NCI-H774 (cell line): ENCODE data around the gene TTLL5.
A peak's percentile ranks its signal among the peaks of the same experiment; 100 is the strongest.

ENCODE experiments used
- DNase-seq: peaks from one replicate; lab custom pipeline; 2025; lab: John Stamatoyannopoulos, UW

The TTLL5 gene, protein sequence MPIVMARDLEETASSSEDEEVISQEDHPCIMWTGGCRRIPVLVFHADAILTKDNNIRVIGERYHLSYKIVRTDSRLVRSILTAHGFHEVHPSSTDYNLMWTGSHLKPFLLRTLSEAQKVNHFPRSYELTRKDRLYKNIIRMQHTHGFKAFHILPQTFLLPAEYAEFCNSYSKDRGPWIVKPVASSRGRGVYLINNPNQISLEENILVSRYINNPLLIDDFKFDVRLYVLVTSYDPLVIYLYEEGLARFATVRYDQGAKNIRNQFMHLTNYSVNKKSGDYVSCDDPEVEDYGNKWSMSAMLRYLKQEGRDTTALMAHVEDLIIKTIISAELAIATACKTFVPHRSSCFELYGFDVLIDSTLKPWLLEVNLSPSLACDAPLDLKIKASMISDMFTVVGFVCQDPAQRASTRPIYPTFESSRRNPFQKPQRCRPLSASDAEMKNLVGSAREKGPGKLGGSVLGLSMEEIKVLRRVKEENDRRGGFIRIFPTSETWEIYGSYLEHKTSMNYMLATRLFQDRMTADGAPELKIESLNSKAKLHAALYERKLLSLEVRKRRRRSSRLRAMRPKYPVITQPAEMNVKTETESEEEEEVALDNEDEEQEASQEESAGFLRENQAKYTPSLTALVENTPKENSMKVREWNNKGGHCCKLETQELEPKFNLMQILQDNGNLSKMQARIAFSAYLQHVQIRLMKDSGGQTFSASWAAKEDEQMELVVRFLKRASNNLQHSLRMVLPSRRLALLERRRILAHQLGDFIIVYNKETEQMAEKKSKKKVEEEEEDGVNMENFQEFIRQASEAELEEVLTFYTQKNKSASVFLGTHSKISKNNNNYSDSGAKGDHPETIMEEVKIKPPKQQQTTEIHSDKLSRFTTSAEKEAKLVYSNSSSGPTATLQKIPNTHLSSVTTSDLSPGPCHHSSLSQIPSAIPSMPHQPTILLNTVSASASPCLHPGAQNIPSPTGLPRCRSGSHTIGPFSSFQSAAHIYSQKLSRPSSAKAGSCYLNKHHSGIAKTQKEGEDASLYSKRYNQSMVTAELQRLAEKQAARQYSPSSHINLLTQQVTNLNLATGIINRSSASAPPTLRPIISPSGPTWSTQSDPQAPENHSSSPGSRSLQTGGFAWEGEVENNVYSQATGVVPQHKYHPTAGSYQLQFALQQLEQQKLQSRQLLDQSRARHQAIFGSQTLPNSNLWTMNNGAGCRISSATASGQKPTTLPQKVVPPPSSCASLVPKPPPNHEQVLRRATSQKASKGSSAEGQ (N-terminal part only)

GRCh38 chr14:75660630-75661498 lies at the start of gene TTLL5, which contains the start of gene ERG28:
Gene TTLL5 (plus strand): TSS chr14:75661246. CDS start chr14:75663150, 1,904 bp downstream.
Gene ERG28 (minus strand): TSS chr14:75660876. CDS start chr14:75657502, 3,374 bp downstream.
- DNase-seq = peak; percentile 97

DNA sequence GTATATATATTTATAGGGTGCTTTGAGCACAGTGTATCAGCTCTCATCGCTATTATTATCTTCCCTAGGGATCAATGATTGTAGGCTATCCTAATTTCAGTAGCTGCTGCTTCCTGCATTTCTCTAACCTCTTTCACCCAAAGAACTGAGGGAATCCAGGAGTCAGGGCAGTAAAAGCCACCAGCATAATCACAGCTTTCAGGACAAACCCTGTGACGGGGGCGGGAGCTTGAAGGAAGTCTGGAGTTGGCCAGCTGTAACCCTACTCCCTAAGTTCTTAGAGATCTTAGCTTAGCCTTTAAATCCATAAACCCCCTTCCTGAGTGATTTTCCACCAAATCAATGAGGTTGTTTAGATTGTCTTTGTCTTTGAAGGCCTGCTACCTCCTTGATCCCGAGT lies 48.9 kb upstream of the TTLL5 start:
- DNase-seq = no peak

DNA sequence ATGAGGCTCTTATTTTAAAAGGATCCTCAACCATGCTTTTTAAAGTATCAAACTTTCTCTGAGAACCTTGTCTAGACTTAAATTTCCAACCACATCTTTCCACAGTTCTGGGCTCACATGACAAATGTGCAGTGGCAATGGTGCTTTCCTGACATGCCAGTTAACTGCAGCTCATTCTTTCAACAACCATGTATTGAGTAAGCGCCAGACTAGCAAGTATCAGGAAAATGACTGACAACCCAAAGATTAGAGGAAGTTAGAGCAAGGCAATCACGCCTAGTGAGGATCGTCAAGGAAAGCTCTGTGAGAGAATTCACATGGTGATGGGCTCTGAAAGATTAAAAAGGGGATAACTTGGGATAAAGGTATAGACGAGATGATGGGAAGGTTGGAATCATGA lies 46.9 kb upstream of the TTLL5 start:
- no peak for DNase-seq

DNA sequence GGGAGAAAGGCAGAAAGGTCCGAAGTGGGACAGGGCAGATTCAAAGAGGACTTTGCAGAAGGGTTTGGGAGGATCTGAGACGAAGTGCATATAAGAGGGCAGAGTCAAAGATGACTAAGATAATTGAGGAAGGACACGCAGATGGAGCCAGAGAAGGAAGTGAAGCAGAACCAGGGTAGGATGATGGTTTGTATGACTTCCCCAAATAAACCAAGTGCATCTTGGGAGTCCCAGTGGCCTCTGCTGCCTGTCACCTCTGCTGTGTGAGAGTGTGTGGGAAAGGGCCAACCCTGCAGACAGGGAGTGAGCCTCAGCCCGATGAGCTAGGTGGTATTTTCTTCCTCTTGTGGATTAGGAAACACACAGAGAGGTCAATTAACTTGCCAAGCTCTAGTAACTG lies 45.8 kb upstream of the TTLL5 start:
- no peak for DNase-seq

- no peak for DNase-seq
Measured at GRCh38 chr14:75619548-75619947, 41.5 kb upstream of the TTLL5 start.

DNA sequence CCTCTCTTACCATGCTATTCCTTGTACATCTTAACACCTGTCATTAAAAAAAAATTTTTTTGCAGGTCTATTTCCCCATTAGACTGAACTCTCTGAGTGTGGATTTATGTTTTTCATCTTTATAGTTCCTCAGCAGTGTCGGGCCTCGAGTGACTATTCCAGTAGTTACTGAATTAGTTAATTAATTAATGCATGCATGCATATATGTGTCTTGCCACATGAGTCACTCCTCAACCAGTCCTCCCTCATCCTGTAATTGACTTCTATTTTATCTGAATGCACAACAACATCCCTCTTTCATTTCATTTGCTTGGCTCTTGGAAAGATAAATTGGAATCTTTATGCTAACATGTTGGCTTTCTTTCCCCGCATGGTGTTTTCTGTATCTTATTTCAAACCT lies 36.0 kb upstream of the TTLL5 start:
- DNase-seq = no peak

DNA sequence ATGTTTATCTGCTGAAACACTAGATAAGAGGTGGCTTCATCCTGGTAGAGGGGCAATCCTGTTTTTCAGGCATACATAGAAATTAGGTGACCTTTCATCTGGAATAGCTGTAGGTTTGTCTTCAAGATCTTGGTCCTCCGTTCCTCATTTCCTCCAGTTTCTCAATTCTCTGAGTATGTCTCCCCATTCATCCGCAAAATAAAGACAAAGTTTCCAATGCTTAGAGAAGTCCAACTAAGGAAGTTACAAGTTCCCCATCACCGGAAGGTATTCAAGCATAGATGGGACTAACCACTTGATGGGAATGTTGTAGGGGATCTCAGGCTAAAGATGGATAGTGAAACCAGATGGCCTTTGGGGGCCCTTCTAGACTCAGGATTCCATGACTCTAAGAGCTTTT lies 34.6 kb upstream of the TTLL5 start:
- no peak for DNase-seq

- DNase-seq = no peak
Measured at GRCh38 chr14:75626863-75627262, 34.2 kb upstream of the TTLL5 start.

- DNase-seq = no peak
Measured at GRCh38 chr14:75627406-75627805, 33.6 kb upstream of the TTLL5 start.

GRCh38 chr14:75628816-75629215 lies 32.2 kb upstream of the TTLL5 start:
- DNase-seq = no peak

- DNase-seq = no peak
Measured at GRCh38 chr14:75630695-75631452, 30.2 kb upstream of the TTLL5 start.

- no peak for DNase-seq
Measured at GRCh38 chr14:75631453-75631831, 29.6 kb upstream of the TTLL5 start.

- DNase-seq = no peak
Measured at GRCh38 chr14:75634848-75635247, 26.2 kb upstream of the TTLL5 start.

DNA sequence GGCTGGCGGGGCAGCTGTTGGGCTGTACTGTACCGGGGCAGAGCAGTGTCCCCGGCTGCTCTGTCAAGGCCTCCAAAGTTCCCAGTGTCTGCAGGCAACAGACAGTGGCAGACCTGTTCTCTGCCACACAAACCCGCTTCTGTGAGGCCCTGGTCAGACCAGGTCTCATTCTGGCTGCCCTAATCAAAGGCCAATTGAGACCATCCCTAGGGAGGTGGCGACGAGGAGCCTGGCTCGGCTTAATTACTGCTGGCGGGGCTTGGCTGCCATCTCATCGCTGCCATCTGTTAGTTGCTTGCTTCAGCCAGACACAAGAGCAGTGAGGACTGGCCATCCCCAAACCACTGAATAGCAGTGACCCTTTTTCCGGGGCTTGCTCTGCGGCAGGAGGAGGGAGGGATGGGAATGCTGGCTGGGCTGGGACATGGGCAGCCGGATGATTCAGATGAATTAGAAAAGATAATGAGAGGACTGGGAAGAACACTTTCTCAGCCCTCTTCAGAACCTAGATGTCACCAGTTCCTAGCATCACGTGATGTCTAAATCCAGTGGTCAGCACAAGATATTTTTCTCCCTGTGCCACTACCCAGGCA lies 24.9 kb upstream of the TTLL5 start:
- no peak for DNase-seq

DNA sequence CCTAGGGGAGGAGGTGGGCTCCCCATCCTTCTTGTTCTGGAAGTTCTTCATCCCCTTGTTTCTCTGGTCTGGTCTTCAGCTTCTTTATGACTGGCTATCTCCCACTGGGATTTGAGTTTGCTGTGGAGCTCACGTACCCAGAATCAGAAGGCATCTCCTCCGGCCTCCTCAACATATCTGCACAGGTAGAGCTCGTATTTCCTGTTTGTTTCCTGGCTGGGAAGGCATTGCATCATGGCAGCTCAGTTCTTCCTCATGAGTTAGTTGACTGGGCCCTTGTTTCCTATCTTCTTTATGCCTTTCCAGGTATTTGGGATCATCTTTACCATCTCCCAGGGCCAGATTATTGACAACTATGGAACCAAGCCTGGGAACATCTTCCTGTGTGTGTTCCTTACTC lies 20.2 kb upstream of the TTLL5 start:
- no peak for DNase-seq

DNA sequence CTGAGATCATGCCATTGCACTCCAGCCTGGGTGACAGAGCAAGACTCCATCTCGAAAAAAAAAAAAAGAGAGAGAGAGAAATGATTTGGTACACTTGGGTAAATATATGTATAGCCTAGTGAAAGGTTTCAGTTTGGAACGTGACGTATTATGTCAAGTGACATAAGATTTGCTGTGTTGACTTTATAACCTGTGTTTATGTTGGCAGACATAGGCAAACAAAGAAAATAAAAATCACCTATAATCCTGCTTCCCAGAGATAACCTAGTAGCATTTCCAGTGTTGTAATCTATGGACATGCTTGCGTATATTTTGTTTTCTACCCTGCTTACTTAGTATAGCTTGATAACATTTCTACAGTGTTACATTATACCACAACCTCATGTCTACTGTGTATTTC lies 17.1 kb upstream of the TTLL5 start:
- no peak for DNase-seq

DNA sequence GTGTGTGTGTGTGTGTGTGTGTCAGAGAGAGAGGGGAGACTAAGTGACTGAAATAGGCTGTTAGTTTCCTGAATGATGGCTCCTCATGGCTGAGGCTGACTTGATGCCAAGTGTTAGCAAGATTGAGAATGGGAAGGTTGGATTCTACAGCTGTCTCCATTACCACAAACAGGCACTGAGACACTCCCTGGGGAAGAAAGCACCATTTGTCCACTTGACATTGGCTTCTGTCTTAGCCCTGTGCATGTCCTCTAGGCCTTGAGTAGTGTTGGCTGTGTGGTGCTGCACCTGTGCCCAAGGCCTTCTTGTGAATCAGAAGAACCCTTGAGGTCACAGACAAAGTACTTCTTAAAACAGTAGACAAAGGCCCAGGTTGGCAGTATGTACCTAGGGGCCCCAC lies 16.0 kb upstream of the TTLL5 start:
- no peak for DNase-seq

GRCh38 chr14:75646762-75647161 lies 14.3 kb upstream of the TTLL5 start:
- DNase-seq = no peak

- no peak for DNase-seq
Measured at GRCh38 chr14:75647640-75648039, 13.4 kb upstream of the TTLL5 start.
